UCSD-AML1 (cell line): ENCODE data around the gene CTCF.

Experiments used
- DNase-seq: peaks from one replicate; lab custom pipeline; 2025; ENCODE audit not compliant: unreplicated experiment; lab: John Stamatoyannopoulos, UW

CTCF gene

DNA sequence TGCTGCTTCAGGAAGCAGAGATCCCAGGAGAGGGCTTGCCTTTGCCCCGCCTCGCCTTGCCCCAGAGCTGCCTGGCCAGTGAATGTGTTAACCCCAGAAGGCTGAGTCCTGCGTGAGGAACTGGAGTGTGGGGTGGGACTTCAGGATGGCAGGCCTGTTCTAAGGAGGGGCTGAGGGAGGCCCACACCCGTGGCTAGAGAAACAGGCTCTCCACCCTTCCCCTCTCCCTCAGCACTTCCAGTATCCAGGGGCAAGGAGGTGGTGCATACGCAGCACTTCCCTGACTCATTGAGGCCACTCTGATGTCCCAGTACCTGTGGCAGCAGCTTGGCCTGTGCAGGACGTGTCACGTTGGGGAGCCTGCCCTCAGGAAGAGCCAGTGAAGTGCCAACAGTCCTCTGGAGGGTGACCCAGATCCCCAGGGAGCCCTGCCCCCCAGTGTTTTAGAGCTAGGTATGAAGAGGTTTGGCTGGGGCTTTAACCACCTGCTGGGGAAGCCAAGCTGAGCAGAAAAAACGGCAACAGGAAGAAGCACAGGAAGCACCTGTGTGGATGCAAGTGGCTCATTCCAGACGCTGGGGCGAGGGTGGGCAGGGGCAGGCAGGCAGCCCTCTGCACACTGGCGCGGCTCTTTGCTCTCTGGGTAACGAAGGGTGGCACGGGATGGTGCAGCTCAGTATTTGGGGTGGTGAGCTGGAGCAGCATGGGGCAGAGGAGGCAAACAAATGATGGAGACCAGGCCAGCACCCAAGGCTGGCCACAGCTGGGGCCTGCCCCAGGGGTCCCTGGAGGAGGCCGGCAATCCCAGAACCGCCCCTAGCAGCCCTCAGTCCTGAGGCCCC is 14.7 kb upstream of the CTCF start:
- peak; percentile 69 for DNase-seq

GRCh38 chr16:67548265-67549126 is 13.8 kb upstream of the CTCF start:
- no peak for DNase-seq

- no peak for DNase-seq
Observed at GRCh38 chr16:67549240-67549639, 13.1 kb upstream of the CTCF start.

- no peak for DNase-seq
Observed at GRCh38 chr16:67549936-67550335, 12.4 kb upstream of the CTCF start.

GRCh38 chr16:67551091-67551490 is 11.2 kb upstream of the CTCF start:
- no peak for DNase-seq

DNA sequence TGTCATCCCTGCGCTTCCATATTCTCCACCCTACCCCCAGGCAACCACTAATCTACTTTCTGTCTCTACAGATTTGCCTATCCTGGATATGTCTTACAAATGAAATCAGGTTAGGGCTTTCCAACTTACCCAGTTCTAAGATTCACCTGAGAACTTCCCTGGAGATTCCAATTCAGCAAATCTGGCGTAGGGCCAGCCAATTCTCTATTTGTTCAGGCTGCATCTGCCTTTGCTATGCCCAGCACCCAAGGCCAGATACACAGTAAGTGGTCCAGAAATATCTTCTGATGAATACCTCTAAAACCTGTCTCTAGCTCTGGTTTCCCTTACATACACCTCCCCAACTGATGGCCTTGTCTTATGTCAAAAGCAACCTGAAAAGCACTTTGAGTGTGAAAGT is 10.4 kb upstream of the CTCF start:
- DNase-seq, result no peak

DNA sequence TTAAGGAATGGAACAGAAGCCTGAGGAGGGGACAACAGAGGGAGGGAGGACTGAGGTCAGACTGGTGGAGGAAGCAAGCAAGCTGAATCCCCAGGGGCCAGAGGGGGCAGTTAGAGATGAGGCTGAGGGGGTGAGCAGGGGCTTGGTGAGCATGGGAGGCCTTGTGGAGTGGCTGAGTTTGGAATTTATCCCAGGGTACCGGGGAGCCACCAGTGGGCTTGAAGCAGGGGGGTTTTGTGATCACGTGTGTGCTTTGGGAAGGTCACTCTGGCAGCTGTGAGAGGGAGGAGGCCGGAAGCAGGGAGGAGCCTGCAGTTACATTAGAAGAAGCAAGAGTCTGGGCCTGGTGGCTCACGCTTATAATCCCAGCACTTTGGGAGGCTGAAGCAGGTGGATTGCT is 9.8 kb upstream of the CTCF start:
- no peak for DNase-seq

- no peak for DNase-seq
Observed at GRCh38 chr16:67555795-67556212, 6.5 kb upstream of the CTCF start.

- DNase-seq, result no peak
Observed at GRCh38 chr16:67558859-67559258, 3.5 kb upstream of the CTCF start.

DNA sequence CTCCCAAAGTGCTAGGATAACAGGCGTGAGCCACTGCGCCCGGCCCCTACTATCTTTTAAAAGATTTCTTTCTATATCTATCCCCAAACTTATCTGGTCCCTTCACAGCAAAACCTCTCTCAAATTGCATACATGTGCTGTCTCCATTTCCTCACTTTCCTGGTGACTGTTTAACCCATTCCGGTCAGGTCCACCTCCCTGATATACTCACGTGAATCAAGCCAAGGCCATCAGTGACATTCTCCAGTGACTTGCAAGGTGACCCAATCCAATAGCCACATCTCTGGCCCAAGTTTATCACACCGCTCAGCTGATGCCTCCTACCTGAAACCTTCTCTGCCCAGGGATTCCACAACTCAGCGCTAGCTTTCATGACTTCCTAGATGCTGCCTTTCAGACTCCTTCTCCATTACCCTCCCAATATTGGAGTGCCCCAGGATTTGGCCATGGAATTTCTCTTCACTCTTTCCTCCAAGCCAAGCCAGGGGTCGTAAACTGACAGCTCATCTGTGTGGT is 1.4 kb upstream of the CTCF start:
- no peak for DNase-seq

- DNase-seq, result no peak
Observed at GRCh38 chr16:67561501-67561823, 864 bp upstream of the CTCF start.

DNA sequence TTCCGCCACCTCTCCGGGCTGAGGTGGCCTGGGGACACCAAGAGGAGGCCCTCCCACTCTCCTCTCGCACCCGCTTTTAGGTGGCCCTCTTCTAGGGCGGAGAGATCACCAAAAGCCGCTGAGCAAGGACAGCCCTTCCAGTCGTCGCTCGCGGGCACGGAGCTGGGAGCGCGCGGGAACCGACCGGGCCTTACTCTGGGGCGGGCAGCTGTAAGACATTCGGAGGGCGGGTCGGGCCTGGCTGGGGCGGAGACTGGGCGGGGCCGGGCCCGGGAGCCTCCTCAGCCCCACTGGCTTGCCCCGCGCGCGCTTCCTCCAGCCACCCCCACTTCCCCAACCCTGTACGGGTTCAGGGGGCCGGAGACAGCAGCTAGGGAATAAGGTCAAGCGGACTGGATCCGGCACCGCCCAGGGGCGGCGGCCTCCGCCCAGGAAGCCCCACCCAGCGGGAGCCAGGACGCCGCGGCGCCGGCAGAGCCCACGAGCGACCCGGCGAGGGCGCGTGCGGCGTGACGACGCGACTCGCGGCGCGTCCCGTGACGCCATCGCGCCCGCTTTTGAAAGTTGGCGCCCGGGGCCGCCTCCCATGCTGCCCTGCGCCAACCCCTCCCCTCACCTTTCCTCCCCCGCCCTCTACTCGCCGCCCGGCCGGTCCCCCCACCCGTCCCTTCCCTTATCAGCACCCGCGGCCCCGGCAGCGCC is 351 bp upstream of the CTCF start:
- peak; percentile 99 for DNase-seq

DNA sequence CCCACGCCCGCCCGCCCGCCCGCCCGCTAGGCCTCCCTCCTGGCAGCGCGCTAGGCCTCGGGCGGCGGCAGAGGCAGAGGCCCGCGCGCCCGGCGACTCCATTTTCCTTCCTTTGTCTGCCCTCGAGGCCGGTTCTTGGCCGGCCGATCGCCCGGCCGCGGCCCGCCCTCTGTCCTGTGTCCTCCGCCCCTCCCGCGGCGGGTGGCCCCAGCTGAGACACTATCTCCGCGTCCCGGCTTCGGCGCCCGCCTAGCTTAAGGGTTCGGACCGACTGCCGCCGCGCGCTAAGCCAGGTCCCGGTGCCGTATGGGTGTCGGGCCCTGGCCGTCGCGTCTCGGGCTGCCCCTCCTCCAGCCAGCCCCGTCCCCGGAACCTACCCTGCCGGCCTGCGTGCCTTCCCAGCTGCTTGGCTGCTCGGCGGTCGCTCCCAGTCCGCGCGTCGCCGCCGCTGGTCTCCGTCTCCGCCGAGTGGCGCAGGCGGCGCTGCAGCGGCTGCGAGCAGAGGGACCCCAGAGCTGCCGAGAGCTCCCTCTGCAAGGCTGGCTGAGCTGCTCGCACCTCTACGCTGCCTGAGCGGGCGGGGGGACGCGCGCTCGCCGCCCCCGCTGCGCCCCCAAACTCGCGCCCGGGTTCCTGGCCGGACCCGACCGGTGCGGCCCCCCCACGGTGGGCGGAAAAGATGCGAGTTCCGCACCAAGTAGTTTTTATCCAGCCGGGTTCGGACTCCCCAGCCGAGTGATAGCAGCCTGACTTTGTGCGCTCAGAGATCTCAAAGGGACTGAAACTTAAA is 787 bp downstream of the CTCF start:
- DNase-seq, result peak; percentile 68

- no peak for DNase-seq
Observed at GRCh38 chr16:67563708-67564468, 1.6 kb downstream of the CTCF start.

- no peak for DNase-seq
Observed at GRCh38 chr16:67565470-67566100, 3.3 kb downstream of the CTCF start.

GRCh38 chr16:67571464-67571863 is 9.1 kb downstream of the CTCF start:
- DNase-seq, result no peak

GRCh38 chr16:67571981-67572431 is 9.7 kb downstream of the CTCF start:
- DNase-seq, result no peak

DNA sequence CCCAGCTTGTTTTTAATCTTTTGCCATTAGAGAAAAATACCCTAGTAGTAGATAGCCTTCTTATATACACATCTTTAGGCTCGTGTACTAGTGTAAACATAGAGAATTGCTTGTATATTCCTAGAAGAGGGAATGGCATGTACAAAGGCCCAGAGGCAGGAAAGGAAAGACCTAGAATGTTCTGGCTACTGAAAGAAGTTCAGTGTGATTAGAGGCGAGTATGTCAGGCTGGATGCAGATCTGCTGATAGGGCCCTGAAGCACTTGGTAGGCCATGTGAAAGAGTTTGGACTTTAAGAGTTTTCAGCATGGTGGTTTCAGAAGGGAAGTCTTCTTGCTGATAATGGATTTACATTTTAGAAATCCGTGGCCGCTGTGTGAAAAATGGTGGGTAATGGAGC is 17.4 kb downstream of the CTCF start:
- DNase-seq, result no peak

DNA sequence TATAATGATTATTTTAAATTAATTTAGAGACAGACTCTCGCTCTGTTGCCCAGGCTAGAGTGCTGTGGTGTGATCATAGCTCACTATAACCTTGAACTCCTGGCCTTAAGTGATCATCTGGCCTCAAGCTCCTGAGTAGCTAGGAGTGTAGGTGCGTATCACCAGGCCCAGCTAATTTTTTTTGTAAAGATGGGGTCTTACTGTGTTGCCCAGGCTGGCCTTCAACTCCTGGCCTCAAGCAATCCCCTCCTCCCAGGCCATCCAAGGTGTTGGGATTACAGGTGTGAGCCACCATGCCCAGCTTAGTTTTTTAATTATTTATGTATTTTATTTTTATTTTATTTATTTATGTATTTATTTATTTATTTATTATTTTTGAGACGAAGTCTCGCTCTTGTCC is 17.9 kb downstream of the CTCF start:
- DNase-seq, result no peak
